ENCODE results near the gene NR1D1.

NR1D1 gene

DNA sequence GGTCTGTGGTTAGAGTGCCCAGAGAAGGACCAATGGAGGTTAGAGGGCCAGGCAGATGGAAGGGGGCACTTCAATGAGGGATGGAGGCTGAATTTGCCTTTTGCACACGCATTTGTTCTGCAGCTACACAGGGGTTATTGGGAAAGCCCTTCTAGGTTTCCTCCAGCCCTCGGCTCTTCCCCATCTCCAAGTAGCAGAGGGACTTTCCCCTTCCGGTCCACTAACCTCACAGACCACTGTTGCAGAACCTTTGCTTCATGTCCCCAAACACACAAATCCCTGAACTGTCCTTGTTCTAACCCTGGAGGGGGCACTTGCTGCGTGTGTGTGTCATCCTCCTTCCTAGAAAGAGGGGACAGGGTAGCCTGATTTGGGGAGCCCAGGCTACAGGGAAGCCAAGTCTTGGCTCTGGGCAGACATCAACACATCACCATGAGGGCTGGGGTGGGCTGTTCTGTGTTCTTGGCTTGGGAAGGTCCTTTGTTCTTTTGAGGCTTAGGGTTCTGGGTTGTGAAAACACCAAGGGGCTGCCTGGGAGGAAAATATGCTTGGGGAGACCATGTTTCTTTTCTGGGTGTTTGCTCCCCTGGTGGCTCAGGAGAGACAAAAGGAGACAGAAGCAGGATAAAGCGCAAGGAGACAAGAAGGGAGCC, 7.3 kb upstream of the NR1D1 start:
- H3K9me2 ChIP-seq (replicated peaks; ENCODE audit: low read depth, low read length): no peaks in the 10 kb centered on the region
- H3K4me2 ChIP-seq (ENCODE audit: low read depth, low read length, poor library complexity, severe bottlenecking): no peak overlapping the region
- no peaks in the 10 kb centered on the region for H3K27me3 ChIP-seq (ENCODE audit: insufficient read depth, low read length, poor library complexity, severe bottlenecking)
- no peaks in the 10 kb centered on the region for H3K79me2 ChIP-seq (ENCODE audit: insufficient read depth, low read length)
- H3K9me3 ChIP-seq (ENCODE audit: insufficient read depth, low read depth, low read length): no peaks in the 10 kb centered on the region
- no peaks in the 10 kb centered on the region for H4K20me1 ChIP-seq (ENCODE audit: insufficient read depth, low read length, poor library complexity, severe bottlenecking)
- peaks cover 61% of the 10 kb centered on the region for H3K4me1 ChIP-seq (ENCODE audit: insufficient read depth, low read length, poor library complexity, severe bottlenecking)
- peak overlapping the region; percentile 46; the same call in 1 of the 2 replicates for H2AFZ ChIP-seq (ENCODE audit: low read length)
- H3F3A ChIP-seq (ENCODE audit: low read depth): no peaks in the 10 kb centered on the region
- H3K36me3 ChIP-seq (ENCODE audit: insufficient read depth, low read length): no peaks in the 10 kb centered on the region
- H3K9ac ChIP-seq (ENCODE audit: low read depth, low read length, poor library complexity, severe bottlenecking): no peak overlapping the region
- no peak overlapping the region for H3K4me3 ChIP-seq (ENCODE audit: low read length, poor library complexity, severe bottlenecking)
- TF ChIP-seq EZH2phosphoT487 (IDR thresholded peaks at IDR 0.05; ENCODE audit: borderline replicate concordance): no peak
- TF ChIP-seq, protein P1, sequence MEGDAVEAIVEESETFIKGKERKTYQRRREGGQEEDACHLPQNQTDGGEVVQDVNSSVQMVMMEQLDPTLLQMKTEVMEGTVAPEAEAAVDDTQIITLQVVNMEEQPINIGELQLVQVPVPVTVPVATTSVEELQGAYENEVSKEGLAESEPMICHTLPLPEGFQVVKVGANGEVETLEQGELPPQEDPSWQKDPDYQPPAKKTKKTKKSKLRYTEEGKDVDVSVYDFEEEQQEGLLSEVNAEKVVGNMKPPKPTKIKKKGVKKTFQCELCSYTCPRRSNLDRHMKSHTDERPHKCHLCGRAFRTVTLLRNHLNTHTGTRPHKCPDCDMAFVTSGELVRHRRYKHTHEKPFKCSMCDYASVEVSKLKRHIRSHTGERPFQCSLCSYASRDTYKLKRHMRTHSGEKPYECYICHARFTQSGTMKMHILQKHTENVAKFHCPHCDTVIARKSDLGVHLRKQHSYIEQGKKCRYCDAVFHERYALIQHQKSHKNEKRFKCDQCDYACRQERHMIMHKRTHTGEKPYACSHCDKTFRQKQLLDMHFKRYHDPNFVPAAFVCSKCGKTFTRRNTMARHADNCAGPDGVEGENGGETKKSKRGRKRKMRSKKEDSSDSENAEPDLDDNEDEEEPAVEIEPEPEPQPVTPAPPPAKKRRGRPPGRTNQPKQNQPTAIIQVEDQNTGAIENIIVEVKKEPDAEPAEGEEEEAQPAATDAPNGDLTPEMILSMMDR (conservative IDR thresholded peaks at IDR 0.05; ENCODE audit: low read length): no peak

DNA sequence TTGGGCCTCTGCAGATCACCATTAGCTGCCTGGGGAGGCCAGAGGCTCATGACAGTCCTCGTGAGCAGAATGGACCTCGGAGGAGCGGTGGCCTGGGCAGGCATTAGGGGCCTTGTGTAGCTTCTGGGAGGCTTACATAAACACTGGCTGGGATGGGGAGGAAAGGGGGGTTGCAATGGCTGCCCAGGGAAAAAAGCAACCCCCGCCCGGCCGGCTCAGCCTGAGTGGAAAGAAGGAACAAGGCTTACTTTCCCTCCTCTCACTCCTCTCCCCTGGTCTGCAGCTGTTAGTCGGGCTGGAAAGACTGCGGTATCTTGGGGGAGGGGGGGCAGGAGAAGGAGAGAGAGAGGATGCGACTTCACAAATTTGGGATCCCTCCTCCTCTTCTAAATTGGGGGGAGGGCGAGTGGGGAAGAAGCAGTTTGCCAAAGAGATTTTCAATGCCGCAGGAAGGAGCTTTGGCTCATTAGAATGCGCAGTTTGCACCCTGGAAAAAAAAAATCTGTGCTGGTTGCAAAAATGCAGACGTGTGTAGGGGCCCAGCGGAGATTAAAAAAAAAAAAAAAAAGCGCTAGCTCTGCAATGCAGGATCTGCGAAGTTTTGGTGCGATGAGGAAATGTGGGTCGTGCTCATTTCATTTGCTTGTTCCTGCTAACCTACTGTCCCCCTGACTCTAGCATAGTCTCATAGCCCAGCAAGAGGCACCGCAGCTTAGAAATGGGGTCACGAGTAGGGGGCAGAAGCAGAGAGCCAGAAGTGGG, 6.6 kb upstream of the NR1D1 start:
- TF ChIP-seq EZH2phosphoT487 (IDR thresholded peaks at IDR 0.05; ENCODE audit: borderline replicate concordance): no peak
- TF ChIP-seq, protein P1 (conservative IDR thresholded peaks at IDR 0.05; ENCODE audit: low read length): no peak
- Histone ChIP-seq H3K4me1 (ENCODE audit: insufficient read depth, low read length, poor library complexity, severe bottlenecking) (peaks cover 54% of the 10 kb centered on the region), H3K9me3 (ENCODE audit: insufficient read depth, low read depth, low read length) (no peaks in the 10 kb centered on the region), H4K20me1 (ENCODE audit: insufficient read depth, low read length, poor library complexity, severe bottlenecking) (no peaks in the 10 kb centered on the region), H3K27me3 (ENCODE audit: insufficient read depth, low read length, poor library complexity, severe bottlenecking) (no peaks in the 10 kb centered on the region), H3F3A (ENCODE audit: low read depth) (no peaks in the 10 kb centered on the region), H3K9me2 (replicated peaks; ENCODE audit: low read depth, low read length) (no peaks in the 10 kb centered on the region), H3K36me3 (ENCODE audit: insufficient read depth, low read length) (no peaks in the 10 kb centered on the region), H3K4me2 (ENCODE audit: low read depth, low read length, poor library complexity, severe bottlenecking) (no peak overlapping the region), H3K9ac (ENCODE audit: low read depth, low read length, poor library complexity, severe bottlenecking) (no peak overlapping the region), H3K79me2 (ENCODE audit: insufficient read depth, low read length) (no peaks in the 10 kb centered on the region), H3K4me3 (ENCODE audit: low read length, poor library complexity, severe bottlenecking) (no peak overlapping the region), H2AFZ (ENCODE audit: low read length) (no peak overlapping the region)

DNA sequence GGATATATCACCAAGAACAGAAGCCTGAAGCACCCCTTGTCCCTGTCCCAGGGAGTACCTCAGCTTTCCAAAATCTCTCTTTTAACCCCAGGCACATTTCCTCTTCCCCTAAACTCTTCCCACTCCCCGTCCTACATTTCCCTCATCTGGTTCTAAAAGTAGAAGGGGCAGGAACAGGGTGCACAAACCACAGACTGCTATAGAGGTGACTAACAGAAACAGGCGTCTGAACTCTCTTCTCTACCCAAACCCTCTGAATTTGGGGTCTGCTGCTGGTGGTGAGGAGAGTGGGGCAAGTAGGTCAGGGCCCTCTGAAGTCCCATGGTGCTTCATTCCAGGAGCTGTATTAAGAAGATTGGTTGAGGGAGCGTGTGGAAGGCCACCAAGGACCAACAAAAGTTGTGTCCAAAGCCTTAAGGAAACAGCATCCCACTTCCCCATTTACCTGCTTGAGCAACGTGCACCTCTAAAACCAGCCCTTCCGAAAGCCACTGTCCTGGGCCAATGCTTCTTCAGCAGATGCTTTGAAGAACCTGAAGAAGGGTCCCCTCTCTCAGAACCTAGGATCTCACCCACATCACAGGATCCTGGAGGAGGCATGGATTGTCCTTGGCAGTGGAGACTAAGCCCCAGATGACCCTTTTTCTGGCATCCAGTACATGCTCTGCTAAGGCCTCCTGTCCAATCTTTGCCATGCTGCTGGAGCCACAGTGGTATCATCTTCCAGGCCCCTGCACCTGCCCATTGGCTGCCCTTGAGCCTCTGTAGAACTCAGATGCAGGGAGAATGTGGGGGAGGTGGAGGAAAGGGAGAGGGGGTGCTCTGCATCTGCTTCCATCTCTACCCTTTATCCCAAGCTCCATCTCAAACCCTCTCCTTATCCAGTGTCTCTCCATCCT, 5.7 kb upstream of the NR1D1 start:
- Histone ChIP-seq H4K20me1 (ENCODE audit: insufficient read depth, low read length, poor library complexity, severe bottlenecking) (no peaks in the 10 kb centered on the region), H3K79me2 (ENCODE audit: insufficient read depth, low read length) (no peaks in the 10 kb centered on the region), H3K36me3 (ENCODE audit: insufficient read depth, low read length) (no peaks in the 10 kb centered on the region), H3K9me2 (replicated peaks; ENCODE audit: low read depth, low read length) (no peaks in the 10 kb centered on the region), H3K4me1 (ENCODE audit: insufficient read depth, low read length, poor library complexity, severe bottlenecking) (peaks cover 48% of the 10 kb centered on the region), H3K27me3 (ENCODE audit: insufficient read depth, low read length, poor library complexity, severe bottlenecking) (no peaks in the 10 kb centered on the region), H3K4me3 (ENCODE audit: low read length, poor library complexity, severe bottlenecking) (no peak overlapping the region), H2AFZ (ENCODE audit: low read length) (no peak overlapping the region; the same call in 1 of the 2 replicates), H3K4me2 (ENCODE audit: low read depth, low read length, poor library complexity, severe bottlenecking) (no peak overlapping the region), H3F3A (ENCODE audit: low read depth) (no peaks in the 10 kb centered on the region), H3K9me3 (ENCODE audit: insufficient read depth, low read depth, low read length) (no peaks in the 10 kb centered on the region), H3K9ac (ENCODE audit: low read depth, low read length, poor library complexity, severe bottlenecking) (no peak overlapping the region)
- no peak for TF ChIP-seq EZH2phosphoT487 (IDR thresholded peaks at IDR 0.05; ENCODE audit: borderline replicate concordance)
- TF ChIP-seq, protein P1 (conservative IDR thresholded peaks at IDR 0.05; ENCODE audit: low read length): no peak
